Left lung (tissue), 10 donors: ENCODE data around the gene C6orf89. TPM values are rescaled to one million over a fixed set of nuclear protein-coding genes. Genes with fewer than 3 reads are reported as not detected.

Source experiments
- ATAC-seq: fragments of 200-7000 bp; cut with Tn5 transposase; one replicate; pipeline ENCODE4 v1.9.1; 2020; ENCODE audit warnings: moderate library complexity
- DNase-seq, 4 donors: peaks; one replicate each; pipeline ENCODE4 v3.0.0-alpha.2; 2013 to 2020
- H3K27ac ChIP-seq, 2 donors: fragments of 200-600 bp; sonication (generic) in 1 of 2; one replicate each; pipeline versions ENCODE4 v1.5.0 to v1.8.0; 2020 to 2021
- H3K27me3 ChIP-seq, 2 donors: fragments of 200-600 bp; sonication (generic) in 1 of 2; one replicate each; pipeline versions ENCODE4 v1.5.0 to v1.8.0; 2020 to 2021
- H3K36me3 ChIP-seq, 2 donors: fragments of 200-600 bp; sonication (generic) in 1 of 2; one replicate each; pipeline versions ENCODE4 v1.5.0 to v1.8.0; 2020 to 2021
- H3K4me1 ChIP-seq, 2 donors: fragments of 200-600 bp; one replicate each; pipeline ENCODE4 v1.8.0; 2021
- H3K4me3 ChIP-seq, 2 donors: fragments of 200-600 bp; sonication (generic) in 1 of 2; one replicate each; pipeline versions ENCODE4 v1.5.0 to v1.8.0; 2020 to 2021; ENCODE audit warnings: mild to moderate bottlenecking in 1 of 2
- H3K9me3 ChIP-seq, 2 donors: fragments of 200-600 bp; sonication (generic) in 1 of 2; one replicate each; pipeline versions ENCODE4 v1.5.0 to v1.8.0; 2020 to 2021
- CTCF ChIP-seq, 2 donors: fragments of 200-600 bp; sonication (generic) in 1 of 2; IDR thresholded peaks; one replicate each; pipeline versions ENCODE4 v1.5.0 to v1.8.0; 2021; ENCODE audit warnings: antibody characterized with exemption in 2 of 2
- intact Hi-C, 2 donors: fragments of 100-400 bp; cut with DNase I; formaldehyde crosslinking; loops; one replicate each; pipeline versions ENCODE4 v1.11.2 to v1.14.2; 2022
- polyA plus RNA-seq, 6 donors: library from polyadenylated mRNA; unstranded; fragments of 120-200 nt; gene quantifications; one replicate each; pipeline ENCODE4 v1.2.1, GENCODE V29; 2013; ENCODE audit not compliant: insufficient read length in 6 of 6
- total RNA-seq, 2 donors: library from RNA; stranded (reverse); fragmentation: NEBNext Ultra II Directional; extraction: Animal tissue kit (Norgen Biotek cat#: 25700); gene quantifications; one replicate each; pipeline ENCODE4 v1.2.1, GENCODE V29; 2021
- donor health status: DM: no; HTN: yes; CAD: no.
- donor health status: DM: no; HTN: no; CAD: no.

C6orf89 gene
- total and polyA plus RNA-seq, 8 donors, result 43.8 to 59.6 (median 48.0) TPM

- intact Hi-C loops, result no loop called here
Measured at GRCh38 chr6:36954262-36954931, 68.6 kb downstream of the C6orf89 start, which contains the start of gene PI16. Gene PI16, plus strand, starts transcription at chr6:36954738. Its CDS starts 23 bp downstream, at chr6:36954761.

GRCh38 chr6:36955136-36955535, 69.4 kb downstream of the C6orf89 start:
- ATAC-seq, result no peak
- no peak for DNase-seq
- Histone ChIP-seq H3K36me3 (no peaks in the 10 kb centered on the region), H3K4me3 (no peak overlapping the region), H3K27me3 (peaks cover 0 to 21% of the 10 kb centered on the region in 2 donors), H3K9me3 (no peaks in the 10 kb centered on the region), H3K4me1 (peaks cover 0 to 10% of the 10 kb centered on the region in 2 donors), H3K27ac (no peak overlapping the region)
- TF ChIP-seq CTCF (IDR thresholded peaks at IDR 0.05), result no peak
- intact Hi-C loops, result no loop called here

More at GRCh38 chr6:36954262-36954931, 68.6 kb downstream of the C6orf89 start, which contains the start of gene PI16:
- no peak for TF ChIP-seq CTCF (IDR thresholded peaks at IDR 0.05)
- Histone ChIP-seq H3K27ac (no peak within 1 kb of the TSS), H3K36me3 (no peaks in the 10 kb centered on the region), H3K9me3 (no peaks in the 10 kb centered on the region), H3K4me1 (peaks cover 0 to 10% of the 10 kb centered on the region in 2 donors), H3K27me3 (peaks cover 0 to 21% of the 10 kb centered on the region in 2 donors), H3K4me3 (no peak within 1 kb of the TSS)
- DNase-seq (no peak), ATAC-seq (no peak)

DNA sequence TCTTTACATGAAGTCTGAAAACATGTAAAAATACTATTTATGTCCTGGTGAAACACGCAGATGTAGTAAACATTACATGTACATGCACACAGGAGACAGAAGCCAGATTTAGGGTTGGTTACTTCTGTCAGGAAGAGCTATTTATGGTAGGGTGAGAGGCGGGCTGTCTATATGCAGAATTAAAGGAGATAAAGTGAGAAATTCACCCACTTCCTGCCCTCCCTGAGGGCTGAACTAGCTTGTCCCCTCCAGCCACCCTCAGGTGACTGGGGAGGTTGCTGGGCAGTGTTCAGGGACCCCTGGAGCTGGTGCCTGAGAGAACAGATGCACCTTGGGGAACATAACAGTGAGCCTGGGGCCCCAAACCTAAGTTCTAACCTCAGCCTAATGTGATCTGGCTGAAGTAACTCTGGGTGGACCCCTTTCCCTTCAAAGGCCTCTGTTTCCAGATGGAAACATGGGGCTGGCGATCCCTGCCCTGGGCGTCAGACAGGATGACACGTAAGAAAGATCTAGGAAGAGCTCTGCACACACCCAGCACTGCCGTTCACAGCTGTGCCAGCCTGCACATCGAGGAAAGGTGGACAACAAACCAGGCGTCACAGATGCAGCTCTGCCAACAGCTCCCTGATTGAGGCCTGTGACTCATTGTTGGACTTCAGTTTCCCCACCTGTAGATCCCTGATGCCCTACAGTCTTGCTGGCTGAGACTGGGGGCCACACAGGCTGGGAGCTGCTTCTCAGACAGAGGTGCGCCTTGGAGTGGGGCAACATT, 70.1 kb downstream of the C6orf89 start:
- H3K4me1 ChIP-seq, result peaks cover 0 to 12% of the 10 kb centered on the region in 2 donors

GRCh38 chr6:36956446-36956820, 70.7 kb downstream of the C6orf89 start:
- peaks cover 0 to 29% of the 10 kb centered on the region in 2 donors for H3K27me3 ChIP-seq
- H3K4me3 ChIP-seq, result no peak overlapping the region
- ATAC-seq (no peak), DNase-seq (no peak)
- H3K27ac ChIP-seq, result no peak overlapping the region
- intact Hi-C loops, result no loop called here
- TF ChIP-seq CTCF (IDR thresholded peaks at IDR 0.05), result no peak
- H3K4me1 ChIP-seq, result peaks cover 0 to 14% of the 10 kb centered on the region in 2 donors
- no peaks in the 10 kb centered on the region for H3K9me3 ChIP-seq
- H3K36me3 ChIP-seq, result no peaks in the 10 kb centered on the region

More for the DNA sequence above, 70.1 kb downstream of the C6orf89 start:
- intact Hi-C loops, result no loop called here
- Histone ChIP-seq H3K4me3 (no peak overlapping the region), H3K27ac (no peak overlapping the region), H3K9me3 (no peaks in the 10 kb centered on the region), H3K36me3 (no peaks in the 10 kb centered on the region), H3K27me3 (peaks cover 0 to 24% of the 10 kb centered on the region in 2 donors)
- no peak for DNase-seq
- TF ChIP-seq CTCF (IDR thresholded peaks at IDR 0.05), result no peak
- no peak for ATAC-seq

- no peaks in the 10 kb centered on the region for H3K36me3 ChIP-seq
- H3K27ac ChIP-seq, result no peak overlapping the region
- H3K27me3 ChIP-seq, result peaks cover 0 to 37% of the 10 kb centered on the region in 2 donors
- ATAC-seq, result no peak
- no peaks in the 10 kb centered on the region for H3K9me3 ChIP-seq
- intact Hi-C loops, result no loop called here
- TF ChIP-seq CTCF (IDR thresholded peaks at IDR 0.05), result no peak
- H3K4me3 ChIP-seq, result no peak overlapping the region
- peaks cover 0 to 14% of the 10 kb centered on the region in 2 donors for H3K4me1 ChIP-seq
- no peak for DNase-seq
Measured at GRCh38 chr6:36957773-36958271, 72.1 kb downstream of the C6orf89 start.
